Chondrocyte (in vitro differentiated cells): ENCODE data around the gene KCNJ15. TPM values are rescaled to one million over a fixed set of nuclear protein-coding genes. Genes with fewer than 3 reads are reported as not detected.

Experiments
- DNase-seq: peaks from one replicate; pipeline ENCODE4 v3.0.0; 2021; ENCODE audit warnings: mixed read lengths, low spot score
- H3K27ac Mint-ChIP-seq: one replicate; pipeline ENCODE4 v1.8.0; 2021; ENCODE audit warnings: mild to moderate bottlenecking, moderate library complexity, mixed read lengths; ENCODE audit not compliant: unreplicated experiment
- H3K27me3 Mint-ChIP-seq: 2 replicates; pipeline ENCODE4 v1.8.0; 2021; ENCODE audit warnings: low read depth, mixed read lengths
- H3K36me3 Mint-ChIP-seq: 2 replicates; pipeline ENCODE4 v1.8.0; 2021; ENCODE audit warnings: low read depth, mixed read lengths
- H3K4me1 Mint-ChIP-seq: 2 replicates; pipeline ENCODE4 v1.8.0; 2021; ENCODE audit warnings: low read depth, mild to moderate bottlenecking, mixed read lengths
- H3K4me3 Mint-ChIP-seq: one replicate; pipeline ENCODE4 v1.8.0; 2021; ENCODE audit warnings: mild to moderate bottlenecking, moderate library complexity, mixed read lengths; ENCODE audit not compliant: unreplicated experiment
- H3K9me3 Mint-ChIP-seq: 2 replicates; pipeline ENCODE4 v1.8.0; 2021; ENCODE audit warnings: low read depth, mixed read lengths
- CTCF ChIP-seq: fragments of 200-600 bp; sonication (generic); IDR thresholded peaks from 2 replicates; pipeline ENCODE4 v1.5.0; 2021; ENCODE audit warnings: antibody characterized with exemption, mild to moderate bottlenecking, moderate library complexity
- total RNA-seq: library from RNA; stranded (reverse); gene quantifications from 3 replicates; pipeline ENCODE4 v1.2.1, GENCODE V29; 2021

The KCNJ15 gene
- total RNA-seq, 1 donor from 2014 or later, result 0.80 TPM

GRCh38 chr21:38341546-38342012, 84.8 kb downstream of the KCNJ15 start:
- Mint-ChIP-seq H3K4me1 (peaks cover 30% of the 10 kb centered on the region), H3K9me3 (peaks cover 3% of the 10 kb centered on the region), H3K27ac (peak overlapping the region; percentile 46), H3K36me3 (peaks cover 4% of the 10 kb centered on the region), H3K4me3 (no peak overlapping the region), H3K27me3 (no peaks in the 10 kb centered on the region)
- DNase-seq, result no peak
- TF ChIP-seq CTCF, result no peak

GRCh38 chr21:38342739-38343138, 85.9 kb downstream of the KCNJ15 start:
- peaks cover 4% of the 10 kb centered on the region for H3K36me3 Mint-ChIP-seq
- H3K27me3 Mint-ChIP-seq, result no peaks in the 10 kb centered on the region
- H3K27ac Mint-ChIP-seq, result no peak overlapping the region
- H3K9me3 Mint-ChIP-seq, result peaks cover 3% of the 10 kb centered on the region
- DNase-seq, result no peak
- H3K4me1 Mint-ChIP-seq, result peaks cover 36% of the 10 kb centered on the region
- no peak for TF ChIP-seq CTCF
- no peak overlapping the region for H3K4me3 Mint-ChIP-seq

GRCh38 chr21:38343691-38344090, 86.9 kb downstream of the KCNJ15 start:
- no peak for DNase-seq
- TF ChIP-seq CTCF, result no peak
- Mint-ChIP-seq H3K4me1 (peaks cover 45% of the 10 kb centered on the region), H3K36me3 (peaks cover 4% of the 10 kb centered on the region), H3K4me3 (no peak overlapping the region), H3K9me3 (peaks cover 3% of the 10 kb centered on the region), H3K27ac (peak overlapping the region; percentile 93), H3K27me3 (no peaks in the 10 kb centered on the region)

DNA sequence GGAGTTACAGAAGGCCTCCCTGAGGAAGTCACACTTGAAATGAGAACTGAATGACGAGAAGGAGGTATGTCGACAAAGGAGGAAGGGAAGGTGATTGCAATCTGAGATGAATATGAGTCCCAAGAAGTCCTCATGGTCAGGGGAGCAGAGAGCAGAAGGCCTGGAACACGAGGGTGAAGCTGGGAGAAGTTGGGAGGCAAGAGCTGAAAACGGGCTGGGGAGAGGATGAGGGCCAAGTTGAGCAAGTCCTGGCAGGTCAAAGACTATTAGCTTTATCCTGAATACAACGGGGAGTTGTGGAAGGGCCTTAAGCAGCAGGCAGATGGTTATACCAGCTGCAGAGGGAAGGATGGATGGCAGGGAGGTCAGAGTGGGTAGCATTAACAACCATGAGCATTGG, 89.5 kb downstream of the KCNJ15 start:
- Mint-ChIP-seq H3K27me3 (no peaks in the 10 kb centered on the region), H3K4me1 (peaks cover 68% of the 10 kb centered on the region), H3K9me3 (peaks cover 3% of the 10 kb centered on the region), H3K27ac (peak overlapping the region; percentile 56), H3K4me3 (no peak overlapping the region), H3K36me3 (peaks cover 4% of the 10 kb centered on the region)
- TF ChIP-seq CTCF, result no peak
- DNase-seq, result no peak

GRCh38 chr21:38349111-38349746, 92.4 kb downstream of the KCNJ15 start:
- H3K9me3 Mint-ChIP-seq, result no peaks in the 10 kb centered on the region
- H3K4me1 Mint-ChIP-seq, result peaks cover 68% of the 10 kb centered on the region
- peak overlapping the region; percentile 44 for H3K4me3 Mint-ChIP-seq
- no peak for DNase-seq
- peaks cover 4% of the 10 kb centered on the region for H3K36me3 Mint-ChIP-seq
- peak overlapping the region; percentile 94 for H3K27ac Mint-ChIP-seq
- TF ChIP-seq CTCF, result no peak
- H3K27me3 Mint-ChIP-seq, result no peaks in the 10 kb centered on the region
